D341Med (cell line): ENCODE measurements around the gene SINHCAF.
A peak's percentile ranks its signal among the peaks of the same experiment; 100 is the strongest.
"Not testable (repeated sequence)": the region's sequence is repeated elsewhere in the genome, so short reads cannot be mapped to it uniquely, and the experiment has no call there.

ENCODE experiments used
- DNase-seq: peaks from one replicate; pipeline ENCODE4 v3.0.0; 2012; ENCODE audit warnings: low spot score

SINHCAF gene

GRCh38 chr12:31308116-31308515 is 17.8 kb downstream of the SINHCAF start:
- DNase-seq, result no peak

DNA sequence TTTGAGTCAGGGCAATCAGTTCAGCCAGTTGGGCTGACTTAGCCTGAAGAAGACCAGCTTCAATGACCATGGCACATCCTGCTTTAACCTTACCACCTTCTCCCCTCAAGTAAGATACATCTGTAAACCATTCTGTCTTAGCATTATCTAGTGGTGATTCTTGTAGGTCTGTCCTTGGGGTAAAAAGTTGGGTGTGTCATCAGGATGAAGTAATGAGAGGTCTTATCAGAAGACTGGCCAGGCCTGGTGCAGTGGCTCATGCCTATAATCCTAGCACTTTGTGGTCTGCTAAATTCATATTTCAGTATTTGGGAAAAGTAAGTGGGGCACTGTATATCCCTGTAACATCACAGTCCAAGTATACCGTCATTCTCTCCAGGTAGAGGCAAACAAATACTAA is 19.1 kb downstream of the SINHCAF start:
- no peak for DNase-seq

DNA sequence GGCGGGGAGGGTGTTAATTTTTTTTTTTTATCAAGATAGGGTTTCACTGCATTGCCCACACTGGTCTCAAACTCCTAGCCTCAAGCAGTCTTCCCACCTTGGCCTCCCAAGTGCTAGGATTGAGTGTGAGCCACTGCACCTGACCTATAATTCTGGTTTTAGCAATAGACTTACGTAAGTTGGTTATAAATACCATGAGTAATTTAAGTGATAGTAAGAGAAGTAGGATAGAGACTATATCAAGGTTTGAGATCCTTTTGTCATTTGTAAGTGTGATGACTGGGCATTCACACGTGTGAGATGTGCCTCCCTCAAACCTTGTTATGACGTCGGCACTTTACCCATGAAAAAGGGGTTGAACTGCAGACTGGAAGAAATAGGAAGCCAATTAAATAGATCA is 22.5 kb downstream of the SINHCAF start:
- no peak for DNase-seq

DNA sequence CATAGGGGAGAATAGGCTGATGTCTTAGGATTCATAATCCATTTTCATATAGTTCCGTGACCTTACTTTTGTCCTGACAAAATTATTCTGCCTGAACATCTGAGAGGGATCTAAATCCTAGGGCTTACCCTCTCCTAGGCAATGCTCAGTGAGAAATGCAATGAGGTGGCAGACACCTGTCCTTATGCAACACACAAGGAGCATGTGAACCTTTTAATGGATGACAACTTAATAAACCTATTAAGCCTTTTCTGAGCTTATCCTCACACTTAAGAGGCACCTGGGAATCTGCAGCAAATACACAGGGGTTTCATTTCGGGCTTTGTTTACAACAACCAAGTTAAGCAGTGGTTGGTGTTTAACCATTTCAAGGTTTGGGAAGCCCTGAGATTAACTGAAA is 24.6 kb downstream of the SINHCAF start:
- DNase-seq, result peak; percentile 56

DNA sequence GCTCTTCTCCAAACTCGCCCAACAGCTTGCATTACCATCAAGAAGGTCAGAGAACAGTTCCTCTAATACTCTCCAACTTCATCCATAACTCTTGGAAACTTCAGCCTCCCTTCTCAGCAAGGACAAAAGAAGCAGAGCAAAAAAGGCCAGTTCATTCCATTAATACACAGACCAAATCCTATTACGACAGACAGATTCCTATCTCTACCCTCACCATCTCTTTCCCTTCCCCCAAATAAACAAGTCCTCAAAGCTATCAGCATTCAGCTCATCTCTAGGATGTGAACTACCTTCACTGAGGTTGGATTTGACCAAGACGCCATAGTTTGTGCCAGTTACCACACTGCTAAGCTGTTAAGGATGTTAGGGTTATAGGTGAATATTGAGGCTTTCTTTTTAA is 25.2 kb downstream of the SINHCAF start:
- DNase-seq, result no peak

- DNase-seq, result no peak
These were observed 25.6 kb downstream of the SINHCAF start for GRCh38 chr12:31300341-31300740.

DNA sequence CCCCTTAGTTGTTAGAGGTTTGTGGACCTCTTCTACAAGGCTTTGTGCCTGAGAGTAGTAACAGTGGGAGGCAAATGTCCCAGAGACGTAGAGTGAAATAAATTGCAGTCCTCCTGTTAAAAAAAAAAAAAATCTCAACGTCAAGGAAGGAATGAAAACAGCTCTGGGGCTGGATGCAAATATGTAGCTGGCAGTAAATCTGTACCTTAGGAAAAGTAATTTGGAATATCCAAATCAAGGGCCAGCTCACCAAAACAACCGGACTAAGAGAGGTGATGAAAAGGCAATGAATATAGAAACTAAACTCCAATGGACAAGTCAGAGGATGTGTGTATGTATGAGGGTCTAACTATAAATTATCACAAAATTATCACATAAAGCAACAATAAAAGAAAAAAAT is 27.0 kb downstream of the SINHCAF start:
- no peak for DNase-seq

DNA sequence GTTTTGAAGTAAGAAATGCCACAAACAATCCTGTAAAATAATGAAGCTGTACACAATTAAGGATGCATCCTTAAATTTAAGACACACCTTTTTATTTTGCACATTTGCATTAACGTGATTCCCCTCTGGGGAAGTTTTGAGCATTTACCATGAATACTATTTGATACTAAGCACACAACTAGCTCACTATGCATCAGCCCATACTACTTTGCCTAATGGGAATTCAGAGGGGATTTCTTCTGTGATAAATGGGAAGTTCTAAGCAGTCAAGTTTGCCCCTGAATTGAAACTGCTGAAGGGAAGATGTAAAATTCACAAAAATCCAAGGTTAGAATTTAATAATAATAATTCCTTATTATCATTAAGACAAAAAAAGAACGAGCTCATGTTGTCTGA is 27.4 kb downstream of the SINHCAF start:
- DNase-seq, result no peak

- DNase-seq, result no peak
These were observed 28.1 kb downstream of the SINHCAF start for GRCh38 chr12:31297572-31298514.

GRCh38 chr12:31289441-31289840 is 36.5 kb downstream of the SINHCAF start:
- DNase-seq, result no peak

DNA sequence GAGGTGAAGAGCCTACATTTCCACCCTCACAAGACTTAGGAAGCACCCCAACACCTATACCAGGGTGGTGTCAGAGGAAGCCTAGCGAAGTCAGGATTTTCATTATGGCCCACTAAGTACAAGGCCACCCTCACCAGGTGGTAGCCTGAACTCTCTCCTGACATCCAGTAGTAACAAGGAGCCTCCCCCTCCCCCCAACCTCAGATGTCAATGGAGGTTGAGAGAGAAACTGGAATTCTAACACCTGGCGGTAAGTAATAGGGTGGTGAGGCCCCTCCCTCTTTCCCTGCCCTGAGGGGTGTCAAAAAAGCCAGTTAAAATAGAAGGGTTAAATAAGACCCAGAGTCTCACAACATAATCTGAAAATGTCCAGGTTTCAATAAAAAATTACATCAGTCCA is 37.6 kb downstream of the SINHCAF start:
- no peak for DNase-seq

DNA sequence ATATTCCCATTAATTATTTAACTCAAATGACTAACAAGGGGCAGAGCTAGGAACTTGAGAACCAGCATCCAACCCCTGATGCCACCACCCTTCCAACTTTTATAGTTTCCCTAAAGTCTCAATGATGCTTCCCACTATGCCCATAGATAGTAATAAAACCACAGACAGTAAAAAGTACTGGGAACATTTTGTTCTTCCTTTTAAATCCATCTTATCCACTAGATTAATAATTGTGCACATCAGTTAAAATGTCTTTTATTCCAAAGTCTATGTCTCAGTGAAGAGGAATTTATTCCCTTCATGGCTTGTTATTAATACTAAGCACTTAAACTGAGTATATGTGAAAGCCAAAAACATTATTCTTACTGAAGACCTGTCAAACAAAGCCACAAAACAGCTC is 45.8 kb downstream of the SINHCAF start:
- DNase-seq, result no peak

GRCh38 chr12:31279390-31279924 is 46.5 kb downstream of the SINHCAF start:
- no peak for DNase-seq

DNA sequence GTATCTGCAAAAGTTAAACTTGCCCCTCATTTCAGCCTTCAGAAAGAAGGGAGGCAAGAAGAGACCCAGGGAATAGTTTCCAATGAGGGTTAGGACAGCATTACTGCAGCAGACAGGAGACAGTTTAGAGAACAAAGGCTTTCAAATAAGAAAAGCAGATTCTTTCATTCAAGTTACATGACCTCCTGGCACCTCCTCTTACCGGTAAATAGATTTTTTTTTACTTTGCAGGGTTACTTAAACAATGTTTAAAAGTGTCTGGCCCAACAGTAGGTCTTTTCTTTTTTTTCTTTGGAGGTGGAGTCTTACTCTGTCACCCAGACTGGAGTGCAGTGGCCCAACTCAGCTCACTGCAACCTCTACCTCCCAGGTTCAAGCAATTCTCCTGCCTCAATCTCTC is 47.1 kb downstream of the SINHCAF start:
- no peak for DNase-seq

DNA sequence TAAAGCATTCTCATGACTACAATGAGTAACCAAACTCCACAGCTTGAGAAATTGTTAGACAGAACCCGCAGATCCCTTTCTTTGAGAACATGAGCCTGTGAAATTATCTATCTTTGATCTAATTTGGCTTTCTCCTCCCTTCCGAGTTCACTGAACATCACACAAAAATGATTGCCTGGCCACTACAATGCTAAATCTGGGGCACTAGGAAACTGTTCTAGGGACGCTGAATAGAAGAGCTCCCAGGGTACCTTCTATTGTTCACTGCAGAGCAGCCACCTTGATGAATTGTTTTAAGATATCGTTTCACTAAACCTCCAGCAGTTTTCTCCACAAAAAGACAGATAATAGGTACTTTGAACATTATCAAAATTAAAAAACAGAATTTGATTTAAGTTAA is 47.5 kb downstream of the SINHCAF start:
- no peak for DNase-seq

DNA sequence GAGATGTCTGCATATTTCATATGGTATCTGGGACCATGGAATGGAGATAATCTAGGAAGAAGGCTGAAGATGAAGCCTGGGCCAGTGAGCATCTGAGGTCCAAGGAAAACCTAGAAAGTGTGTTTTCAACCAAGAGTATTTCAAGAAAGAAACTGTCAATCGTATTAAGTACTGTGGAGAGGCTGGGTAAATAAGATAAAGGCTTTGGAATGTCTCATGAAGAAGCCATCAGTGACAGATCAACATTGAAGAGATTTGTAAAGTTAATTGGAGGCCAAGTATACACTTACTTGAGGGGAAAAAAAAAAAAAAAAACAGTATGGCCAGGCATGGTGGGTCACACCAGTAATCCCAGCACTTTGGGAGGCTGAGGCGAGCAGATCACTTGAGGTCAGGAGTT is 48.9 kb downstream of the SINHCAF start:
- no peak for DNase-seq

DNA sequence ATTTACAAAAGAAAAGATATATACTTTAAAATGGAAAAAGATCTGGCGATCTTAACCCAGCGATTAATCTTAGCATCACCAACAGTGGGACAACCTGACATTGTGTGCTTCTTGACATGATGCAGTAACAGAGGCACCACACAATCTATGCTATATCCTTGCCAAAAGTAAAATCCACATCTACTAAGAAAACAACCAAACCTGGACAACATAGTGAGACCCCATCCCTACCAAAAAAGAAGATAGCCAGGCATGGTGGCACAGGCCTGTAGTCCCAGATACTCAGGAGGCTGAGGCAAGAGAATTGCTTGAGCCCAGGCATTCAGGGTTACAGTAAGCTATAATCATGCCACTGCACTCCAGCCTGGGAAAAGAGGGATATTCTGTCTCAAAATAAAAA is 50.5 kb downstream of the SINHCAF start:
- no peak for DNase-seq

GRCh38 chr12:31274520-31275300 is 51.2 kb downstream of the SINHCAF start:
- DNase-seq, result no peak

DNA sequence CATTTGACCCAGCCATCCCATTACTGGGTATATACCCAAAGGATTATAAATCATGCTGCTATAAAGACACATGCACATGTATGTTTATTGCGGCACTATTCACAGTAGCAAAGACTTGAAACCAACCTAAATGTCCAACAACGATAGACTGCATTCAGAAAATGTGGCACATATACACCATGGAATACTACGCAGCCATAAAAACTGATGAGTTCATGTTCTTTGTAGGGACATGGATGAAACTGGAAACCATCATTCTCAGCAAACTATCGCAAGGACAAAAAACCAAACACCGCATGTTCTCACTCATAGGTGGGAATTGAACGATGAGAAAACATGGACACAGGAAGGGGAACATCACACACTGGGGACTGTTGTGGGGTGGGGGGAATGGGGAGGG is 52.2 kb downstream of the SINHCAF start:
- not testable (repeated sequence) for DNase-seq

- no peak for DNase-seq
These were observed 53.2 kb downstream of the SINHCAF start for GRCh38 chr12:31272607-31273225.

DNA sequence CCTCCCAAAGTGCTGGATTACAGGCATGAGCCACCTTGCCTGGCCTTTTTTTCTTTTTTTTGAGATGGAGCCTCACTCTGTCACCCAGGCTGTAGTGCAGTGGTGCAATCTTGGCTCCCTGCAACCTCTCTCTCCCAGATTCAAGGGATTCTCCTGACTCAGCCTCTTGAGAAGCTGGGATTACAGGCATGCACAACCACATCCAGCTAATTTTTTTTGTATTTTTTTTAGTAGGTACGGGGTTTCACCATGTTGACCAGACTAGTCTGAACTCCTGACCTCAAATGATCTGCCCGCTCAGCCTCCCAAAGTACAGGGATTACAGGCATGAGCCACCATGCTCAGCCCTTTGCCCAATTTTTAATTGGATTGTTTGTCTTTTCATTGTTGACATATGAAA is 58.0 kb downstream of the SINHCAF start:
- DNase-seq, result no peak

GRCh38 chr12:31265722-31266121 is 60.2 kb downstream of the SINHCAF start:
- DNase-seq, result no peak

DNA sequence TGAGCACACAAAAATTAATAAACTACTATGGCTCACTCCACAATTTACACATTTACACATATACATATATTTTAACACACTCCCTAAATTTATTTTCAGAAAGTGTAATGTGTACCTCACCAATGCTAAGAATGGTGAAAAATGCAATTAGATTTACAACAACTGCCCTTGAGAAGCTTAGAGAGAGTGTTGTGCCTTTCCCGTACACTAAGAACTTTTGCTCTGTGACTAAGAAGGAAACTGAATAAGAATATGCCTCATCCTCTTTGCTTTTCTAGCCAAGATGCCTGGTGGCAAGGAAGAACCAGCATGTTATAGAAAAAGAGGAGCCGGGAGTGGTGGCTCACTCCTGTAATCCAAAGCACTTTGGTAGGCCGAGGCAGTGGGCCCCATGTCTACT is 62.3 kb downstream of the SINHCAF start:
- DNase-seq, result no peak
